ENCODE data around the gene ENTPD8.

DNA sequence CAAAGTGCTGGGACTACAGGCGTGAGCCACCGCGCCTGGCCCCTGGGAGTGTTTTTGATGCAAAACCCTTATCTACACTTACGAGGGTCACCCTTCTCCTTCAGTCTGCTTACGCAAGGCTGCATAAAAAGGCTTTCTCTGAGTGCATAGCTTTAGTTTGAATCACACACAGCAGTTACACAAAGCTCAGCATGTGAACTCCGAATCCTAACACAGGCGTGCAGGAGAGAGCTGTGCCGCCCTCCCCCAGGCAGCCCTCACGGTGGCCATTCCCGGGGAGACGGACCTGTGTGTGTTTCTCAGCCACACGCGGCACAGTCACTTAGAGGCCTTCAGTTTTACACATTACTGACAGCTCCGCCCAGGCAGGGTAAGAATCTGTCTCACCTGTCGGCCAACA is 44.9 kb downstream of the ENTPD8 start:
- TF ChIP-seq CTCF (IDR thresholded peaks at IDR 0.05) (no peak), POLR2AphosphoS5 (IDR thresholded peaks at IDR 0.05) (no peak)

Measured in breast epithelium (tissue), 3 donors.